NB4 (cell line): ENCODE measurements around the gene C1RL.

Experiments used
- MYC ChIP-seq: IDR thresholded peaks from 2 replicates; pipeline ENCODE4 v1.6.1; 2011; ENCODE audit warnings: low read depth, low read length
- POLR2A ChIP-seq: IDR thresholded peaks from 2 replicates; pipeline ENCODE4 v1.6.1; 2011; ENCODE audit warnings: mild to moderate bottlenecking; ENCODE audit not compliant: insufficient read length; ENCODE audit errors: extremely low read depth
- TF ChIP-seq, protein P1 (sequence below): IDR thresholded peaks from one replicate; pipeline ENCODE4 v1.5.1; 2012; ENCODE audit warnings: low read depth, low read length
- TF ChIP-seq, protein P2 (sequence below): IDR thresholded peaks from 2 replicates; pipeline ENCODE4 v1.6.1; 2011; ENCODE audit warnings: low read depth, low read length

DNA sequence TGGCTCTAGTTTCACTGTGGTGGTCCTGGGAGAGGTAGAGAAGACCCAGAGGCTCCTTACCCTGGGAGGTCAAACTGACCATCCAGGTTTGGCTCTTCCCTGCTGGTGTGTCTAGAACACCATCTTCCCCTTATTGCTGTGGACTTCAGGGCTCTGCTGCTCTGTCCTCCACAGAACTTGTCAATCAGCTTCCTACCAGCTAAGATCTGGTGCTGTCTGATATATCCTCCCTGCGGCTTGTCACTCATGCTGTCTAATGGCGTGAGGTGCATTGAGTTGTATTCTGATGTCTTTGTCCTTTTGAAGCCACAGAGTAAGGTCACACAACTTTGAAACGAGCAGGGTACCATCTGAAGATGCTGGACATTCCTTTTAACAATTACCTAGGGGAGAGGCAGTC, 7.2 kb upstream of the C1RL start:
- TF ChIP-seq POLR2A (no peak), MYC (no peak)
- TF ChIP-seq, protein P1, sequence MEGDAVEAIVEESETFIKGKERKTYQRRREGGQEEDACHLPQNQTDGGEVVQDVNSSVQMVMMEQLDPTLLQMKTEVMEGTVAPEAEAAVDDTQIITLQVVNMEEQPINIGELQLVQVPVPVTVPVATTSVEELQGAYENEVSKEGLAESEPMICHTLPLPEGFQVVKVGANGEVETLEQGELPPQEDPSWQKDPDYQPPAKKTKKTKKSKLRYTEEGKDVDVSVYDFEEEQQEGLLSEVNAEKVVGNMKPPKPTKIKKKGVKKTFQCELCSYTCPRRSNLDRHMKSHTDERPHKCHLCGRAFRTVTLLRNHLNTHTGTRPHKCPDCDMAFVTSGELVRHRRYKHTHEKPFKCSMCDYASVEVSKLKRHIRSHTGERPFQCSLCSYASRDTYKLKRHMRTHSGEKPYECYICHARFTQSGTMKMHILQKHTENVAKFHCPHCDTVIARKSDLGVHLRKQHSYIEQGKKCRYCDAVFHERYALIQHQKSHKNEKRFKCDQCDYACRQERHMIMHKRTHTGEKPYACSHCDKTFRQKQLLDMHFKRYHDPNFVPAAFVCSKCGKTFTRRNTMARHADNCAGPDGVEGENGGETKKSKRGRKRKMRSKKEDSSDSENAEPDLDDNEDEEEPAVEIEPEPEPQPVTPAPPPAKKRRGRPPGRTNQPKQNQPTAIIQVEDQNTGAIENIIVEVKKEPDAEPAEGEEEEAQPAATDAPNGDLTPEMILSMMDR = no peak
- TF ChIP-seq, protein P2, sequence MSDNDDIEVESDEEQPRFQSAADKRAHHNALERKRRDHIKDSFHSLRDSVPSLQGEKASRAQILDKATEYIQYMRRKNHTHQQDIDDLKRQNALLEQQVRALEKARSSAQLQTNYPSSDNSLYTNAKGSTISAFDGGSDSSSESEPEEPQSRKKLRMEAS = no peak
